Hepatocyte (in vitro differentiated cells): ENCODE results near the gene PTPRN2. TPM values are rescaled to one million over a fixed set of nuclear protein-coding genes. Genes with fewer than 3 reads are reported as not detected.

Experiments
- DNase-seq: peaks from one replicate; pipeline ENCODE4 v3.0.0-alpha.2; 2016; ENCODE audit warnings: low spot score
- H2AFZ ChIP-seq: fragments of 200-600 bp; sonication (generic); 2 replicates; pipeline ENCODE4 v1.6.0; 2016; ENCODE audit warnings: antibody characterized with exemption, mild to moderate bottlenecking
- H3K27ac ChIP-seq: fragments of 200-600 bp; sonication (generic); 2 replicates; pipeline ENCODE4 v1.5.1; 2016; ENCODE audit warnings: mild to moderate bottlenecking
- H3K27me3 ChIP-seq: fragments of 200-600 bp; sonication (generic); 2 replicates; pipeline ENCODE4 v1.6.1; 2016
- H3K36me3 ChIP-seq: fragments of 200-600 bp; sonication (generic); replicated peaks from 2 replicates; pipeline ENCODE4 v1.5.1; 2016; ENCODE audit warnings: low read depth; ENCODE audit not compliant: insufficient read depth
- H3K4me1 ChIP-seq: fragments of 200-600 bp; sonication (generic); 2 replicates; pipeline ENCODE4 v1.5.1; 2016; ENCODE audit warnings: mild to moderate bottlenecking, moderate library complexity; ENCODE audit not compliant: insufficient read depth
- H3K4me2 ChIP-seq: fragments of 200-600 bp; sonication (generic); 2 replicates; pipeline ENCODE4 v1.6.0; 2016
- H3K4me3 ChIP-seq: fragments of 200-600 bp; sonication (generic); 2 replicates; pipeline ENCODE4 v1.5.1; 2016; ENCODE audit warnings: mild to moderate bottlenecking
- H3K79me2 ChIP-seq: fragments of 200-600 bp; sonication (generic); 2 replicates; pipeline ENCODE4 v1.6.0; 2017; ENCODE audit warnings: mild to moderate bottlenecking
- H3K9me2 ChIP-seq: fragments of 200-600 bp; sonication (generic); replicated peaks from 2 replicates; pipeline ENCODE4 v1.6.0; 2017; ENCODE audit warnings: mild to moderate bottlenecking; ENCODE audit not compliant: insufficient read depth
- H3K9me3 ChIP-seq: fragments of 200-600 bp; sonication (generic); 2 replicates; pipeline ENCODE4 v1.5.1; 2016; ENCODE audit warnings: low read depth, mild to moderate bottlenecking
- H4K20me1 ChIP-seq: fragments of 200-600 bp; sonication (generic); 2 replicates; pipeline ENCODE4 v1.6.0; 2016; ENCODE audit warnings: mild to moderate bottlenecking; ENCODE audit not compliant: insufficient read depth, poor library complexity, severe bottlenecking
- EZH2 ChIP-seq: fragments of 200-600 bp; sonication (generic); IDR thresholded peaks from 2 replicates; pipeline ENCODE4 v1.6.1; 2016; ENCODE audit warnings: antibody characterized with exemption, mild to moderate bottlenecking, borderline replicate concordance
- EZH2phosphoT487 ChIP-seq: fragments of 200-600 bp; sonication (generic); IDR thresholded peaks from one replicate; pipeline ENCODE4 v1.6.1; 2018; ENCODE audit warnings: antibody characterized with exemption, mild to moderate bottlenecking, low read depth, moderate library complexity; ENCODE audit not compliant: unreplicated experiment, severe bottlenecking
- WGBS: methylation state at CpG from one replicate; pipeline ENCODE4 v1.1.6; 2016; ENCODE audit warnings: low lambda C conversion rate; ENCODE audit errors: missing lambda C conversion rate; 5-methylcytosine and 5-hydroxymethylcytosine counted together
- polyA plus RNA-seq: library from polyadenylated mRNA; unstranded; fragments of >200 nt; fragmentation: Nextera tagmentation; extraction: Ambion mirVana; gene quantifications from 2 replicates; pipeline ENCODE4 v1.2.1, GENCODE V29; 2016
- total RNA-seq: library from RNA; depleted of rRNA; stranded (reverse); fragments of >200 nt; gene quantifications from 2 replicates; pipeline ENCODE4 v1.2.3, GENCODE V29; 2014
- TF ChIP-seq, protein P1 (sequence below): fragments of 200-600 bp; sonication (generic); IDR thresholded peaks from 2 replicates; pipeline ENCODE4 v1.5.1; 2016; ENCODE audit warnings: antibody characterized with exemption, mild to moderate bottlenecking; ENCODE audit not compliant: poor library complexity

The PTPRN2 gene
- total and polyA plus RNA-seq, 2 experiments from 2014 or later: 2.1 to 3.3 TPM

DNA sequence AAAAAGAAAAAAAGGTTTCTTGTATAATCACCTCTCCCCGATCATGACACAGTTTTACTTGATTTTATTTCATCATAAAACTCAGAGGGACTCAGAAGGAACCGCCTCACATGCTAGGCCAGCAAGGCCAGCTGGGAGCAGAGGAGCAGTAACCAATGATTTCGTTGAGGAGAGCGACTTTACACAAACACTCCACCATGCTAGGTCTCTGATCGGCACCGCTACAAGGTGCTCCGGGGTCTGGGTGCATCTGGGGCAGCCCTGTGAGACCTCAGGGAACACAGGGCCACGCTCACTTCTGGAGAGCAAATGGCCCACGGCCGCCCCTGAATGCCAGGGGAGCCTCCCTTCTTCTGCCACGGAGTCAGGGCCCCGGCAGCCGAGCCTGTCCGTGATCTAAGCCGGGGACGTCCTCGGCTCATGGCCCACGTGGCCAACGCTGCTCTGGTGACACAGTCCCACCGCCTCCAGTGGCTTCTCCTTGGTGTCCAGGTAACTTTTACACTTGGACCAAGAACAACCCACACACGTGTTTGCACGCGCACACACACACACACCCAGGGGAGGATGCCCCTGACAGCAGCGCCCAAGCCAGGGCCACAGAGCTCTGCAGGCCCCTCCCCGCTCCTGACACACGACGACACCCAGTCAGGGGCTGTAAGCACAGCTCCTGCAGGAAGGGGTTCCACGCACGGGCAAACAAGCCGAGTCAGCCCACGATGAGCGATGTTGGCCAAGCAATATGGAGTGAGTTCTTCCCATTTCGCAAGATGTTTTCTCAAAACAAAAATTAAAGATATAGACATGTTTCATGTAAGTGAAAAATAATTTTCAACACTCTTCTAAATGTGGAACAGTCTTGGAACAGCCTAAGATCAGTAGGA, 918.5 kb downstream of the PTPRN2 start:
- no peak for DNase-seq

DNA sequence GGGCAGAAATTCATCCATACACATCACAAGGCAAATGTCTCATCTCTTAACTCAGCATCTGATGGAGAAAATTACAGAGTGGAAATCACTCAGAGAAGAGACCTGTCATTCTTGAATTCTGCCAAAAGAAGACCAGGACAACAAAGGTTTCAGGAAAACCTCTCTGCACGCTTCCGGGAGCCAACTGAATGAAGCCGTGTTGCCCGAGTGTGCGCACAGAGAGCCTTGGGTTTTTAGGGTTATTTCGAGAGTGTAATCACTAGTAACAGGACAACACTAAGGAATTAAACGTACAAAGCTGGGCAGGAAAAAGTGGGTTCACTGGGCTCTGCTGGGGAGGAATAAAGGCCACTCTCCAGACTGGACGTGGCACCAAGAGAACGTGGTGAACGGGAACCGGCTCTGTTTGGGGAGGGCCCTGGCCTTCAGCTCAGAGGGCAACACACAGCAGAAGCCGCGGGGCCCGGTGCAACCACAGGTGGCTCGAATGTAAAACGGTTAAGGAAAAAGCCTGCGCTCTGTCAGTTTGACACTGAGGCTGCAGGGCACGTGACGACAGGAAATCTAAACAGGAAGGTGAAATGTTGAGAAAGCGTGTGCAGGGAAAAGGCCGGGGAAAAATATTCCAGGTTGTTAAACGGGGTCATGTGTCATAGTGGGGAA, 919.3 kb downstream of the PTPRN2 start:
- no peak for DNase-seq
- Histone ChIP-seq H3K27ac (no peak overlapping the region), H3K4me1 (no peaks in the 10 kb centered on the region), H3K9me3 (no peaks in the 10 kb centered on the region), H4K20me1 (no peaks in the 10 kb centered on the region), H3K4me2 (no peak overlapping the region), H3K36me3 (no peaks in the 10 kb centered on the region), H3K79me2 (no peaks in the 10 kb centered on the region), H3K27me3 (peaks cover 15% of the 10 kb centered on the region), H2AFZ (no peak overlapping the region), H3K9me2 (no peaks in the 10 kb centered on the region), H3K4me3 (no peak overlapping the region)
- WGBS: 63% methylated on average over 22 of the region's 22 CpGs
- TF ChIP-seq, protein P1, sequence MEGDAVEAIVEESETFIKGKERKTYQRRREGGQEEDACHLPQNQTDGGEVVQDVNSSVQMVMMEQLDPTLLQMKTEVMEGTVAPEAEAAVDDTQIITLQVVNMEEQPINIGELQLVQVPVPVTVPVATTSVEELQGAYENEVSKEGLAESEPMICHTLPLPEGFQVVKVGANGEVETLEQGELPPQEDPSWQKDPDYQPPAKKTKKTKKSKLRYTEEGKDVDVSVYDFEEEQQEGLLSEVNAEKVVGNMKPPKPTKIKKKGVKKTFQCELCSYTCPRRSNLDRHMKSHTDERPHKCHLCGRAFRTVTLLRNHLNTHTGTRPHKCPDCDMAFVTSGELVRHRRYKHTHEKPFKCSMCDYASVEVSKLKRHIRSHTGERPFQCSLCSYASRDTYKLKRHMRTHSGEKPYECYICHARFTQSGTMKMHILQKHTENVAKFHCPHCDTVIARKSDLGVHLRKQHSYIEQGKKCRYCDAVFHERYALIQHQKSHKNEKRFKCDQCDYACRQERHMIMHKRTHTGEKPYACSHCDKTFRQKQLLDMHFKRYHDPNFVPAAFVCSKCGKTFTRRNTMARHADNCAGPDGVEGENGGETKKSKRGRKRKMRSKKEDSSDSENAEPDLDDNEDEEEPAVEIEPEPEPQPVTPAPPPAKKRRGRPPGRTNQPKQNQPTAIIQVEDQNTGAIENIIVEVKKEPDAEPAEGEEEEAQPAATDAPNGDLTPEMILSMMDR: no peak
- no peak for TF ChIP-seq EZH2phosphoT487

More for the DNA sequence above, 918.5 kb downstream of the PTPRN2 start:
- TF ChIP-seq, protein P1: no peak
- TF ChIP-seq EZH2phosphoT487 (no peak), EZH2 (no peak)
- Histone ChIP-seq H3K4me3 (no peak overlapping the region), H3K27me3 (peaks cover 15% of the 10 kb centered on the region), H4K20me1 (no peaks in the 10 kb centered on the region), H3K9me2 (no peaks in the 10 kb centered on the region), H3K36me3 (no peaks in the 10 kb centered on the region), H3K27ac (no peak overlapping the region), H3K79me2 (no peaks in the 10 kb centered on the region), H3K9me3 (no peaks in the 10 kb centered on the region), H2AFZ (no peak overlapping the region), H3K4me1 (no peaks in the 10 kb centered on the region), H3K4me2 (no peak overlapping the region)
- 84% methylated on average over 32 of the region's 33 CpGs for WGBS

DNA sequence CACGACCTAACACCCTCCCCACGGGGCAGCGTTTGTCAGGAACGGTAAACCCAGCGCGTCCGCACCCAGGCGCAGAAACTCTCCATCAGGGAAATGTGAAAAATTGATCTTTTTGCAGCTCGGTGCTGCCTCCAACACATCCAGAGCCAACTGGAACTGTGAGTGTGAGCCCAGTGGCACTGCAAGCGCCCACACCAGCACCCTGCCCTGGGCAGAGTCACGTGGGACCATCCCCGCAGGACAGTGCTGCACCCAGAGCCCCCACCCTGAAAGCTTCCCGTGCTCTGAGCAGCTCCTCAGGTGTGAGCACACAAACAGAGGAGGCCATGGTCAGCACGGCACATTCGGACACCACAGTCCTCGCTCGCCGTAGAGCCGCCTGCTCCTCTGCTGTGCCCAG, 919.9 kb downstream of the PTPRN2 start:
- TF ChIP-seq EZH2phosphoT487 (no peak), EZH2 (no peak)
- TF ChIP-seq, protein P1: no peak
- Histone ChIP-seq H2AFZ (no peak overlapping the region), H3K27me3 (peaks cover 15% of the 10 kb centered on the region), H3K4me2 (no peak overlapping the region), H3K79me2 (no peaks in the 10 kb centered on the region), H3K9me2 (no peaks in the 10 kb centered on the region), H3K27ac (no peak overlapping the region), H3K36me3 (no peaks in the 10 kb centered on the region), H3K9me3 (no peaks in the 10 kb centered on the region), H3K4me3 (no peak overlapping the region), H4K20me1 (no peaks in the 10 kb centered on the region), H3K4me1 (no peaks in the 10 kb centered on the region)
- no peak for DNase-seq
- WGBS: 87% methylated on average over 19 of the region's 19 CpGs
